Metanephros (tissue), 1 donor: ENCODE data around the gene DDX56. TPM values are rescaled to one million over a fixed set of nuclear protein-coding genes. Genes with fewer than 3 reads are reported as not detected.

ENCODE experiments used
- total RNA-seq: library from RNA; depleted of rRNA; stranded (reverse); fragments of >200 nt; gene quantifications from one replicate; pipeline ENCODE4 v1.2.3, GENCODE V29; 2014

The DDX56 gene, protein sequence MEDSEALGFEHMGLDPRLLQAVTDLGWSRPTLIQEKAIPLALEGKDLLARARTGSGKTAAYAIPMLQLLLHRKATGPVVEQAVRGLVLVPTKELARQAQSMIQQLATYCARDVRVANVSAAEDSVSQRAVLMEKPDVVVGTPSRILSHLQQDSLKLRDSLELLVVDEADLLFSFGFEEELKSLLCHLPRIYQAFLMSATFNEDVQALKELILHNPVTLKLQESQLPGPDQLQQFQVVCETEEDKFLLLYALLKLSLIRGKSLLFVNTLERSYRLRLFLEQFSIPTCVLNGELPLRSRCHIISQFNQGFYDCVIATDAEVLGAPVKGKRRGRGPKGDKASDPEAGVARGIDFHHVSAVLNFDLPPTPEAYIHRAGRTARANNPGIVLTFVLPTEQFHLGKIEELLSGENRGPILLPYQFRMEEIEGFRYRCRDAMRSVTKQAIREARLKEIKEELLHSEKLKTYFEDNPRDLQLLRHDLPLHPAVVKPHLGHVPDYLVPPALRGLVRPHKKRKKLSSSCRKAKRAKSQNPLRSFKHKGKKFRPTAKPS
- total RNA-seq = 52.4 TPM

DNA sequence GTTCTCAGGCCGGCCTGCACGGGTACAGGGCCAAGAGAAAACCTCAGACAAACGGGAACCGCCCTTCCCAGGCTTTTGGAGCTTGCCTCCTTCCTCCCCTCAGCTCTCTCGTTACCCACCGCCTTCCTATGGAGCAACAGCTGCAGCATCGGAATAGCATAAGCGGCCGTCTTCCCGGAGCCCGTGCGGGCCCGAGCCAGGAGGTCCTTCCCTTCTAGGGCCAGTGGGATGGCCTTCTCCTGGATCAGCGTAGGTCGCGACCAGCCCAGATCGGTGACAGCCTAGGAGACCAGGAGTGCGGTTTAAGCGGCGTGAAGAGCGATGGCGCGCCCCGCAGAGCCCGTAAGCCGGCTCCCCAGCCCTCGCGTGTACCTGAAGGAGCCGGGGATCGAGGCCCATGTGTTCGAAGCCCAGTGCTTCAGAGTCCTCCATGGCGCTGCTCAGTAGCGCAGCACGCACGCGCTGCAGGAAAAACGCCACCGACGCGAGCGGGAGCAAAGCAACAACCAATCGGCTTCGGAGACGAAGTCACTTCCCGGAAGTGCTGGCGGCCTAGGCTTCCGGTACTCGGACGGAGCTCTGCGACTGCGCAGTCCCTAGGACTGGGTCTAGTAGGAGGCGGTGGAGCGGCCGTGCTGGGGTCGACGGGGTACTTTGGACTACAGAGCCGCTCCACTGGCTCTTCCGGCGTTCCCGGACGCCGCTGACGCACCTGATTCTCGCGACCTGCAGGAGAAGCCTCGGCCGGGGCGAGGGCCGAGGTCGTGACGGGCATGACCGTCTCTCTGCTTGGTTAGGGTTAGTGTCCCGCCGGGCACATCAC lies at the start of gene DDX56:
Gene DDX56, minus strand, starts transcription at position 445 of the 823 bp plus-strand sequence. Its CDS starts 13 bp downstream, at position 432.

DNA sequence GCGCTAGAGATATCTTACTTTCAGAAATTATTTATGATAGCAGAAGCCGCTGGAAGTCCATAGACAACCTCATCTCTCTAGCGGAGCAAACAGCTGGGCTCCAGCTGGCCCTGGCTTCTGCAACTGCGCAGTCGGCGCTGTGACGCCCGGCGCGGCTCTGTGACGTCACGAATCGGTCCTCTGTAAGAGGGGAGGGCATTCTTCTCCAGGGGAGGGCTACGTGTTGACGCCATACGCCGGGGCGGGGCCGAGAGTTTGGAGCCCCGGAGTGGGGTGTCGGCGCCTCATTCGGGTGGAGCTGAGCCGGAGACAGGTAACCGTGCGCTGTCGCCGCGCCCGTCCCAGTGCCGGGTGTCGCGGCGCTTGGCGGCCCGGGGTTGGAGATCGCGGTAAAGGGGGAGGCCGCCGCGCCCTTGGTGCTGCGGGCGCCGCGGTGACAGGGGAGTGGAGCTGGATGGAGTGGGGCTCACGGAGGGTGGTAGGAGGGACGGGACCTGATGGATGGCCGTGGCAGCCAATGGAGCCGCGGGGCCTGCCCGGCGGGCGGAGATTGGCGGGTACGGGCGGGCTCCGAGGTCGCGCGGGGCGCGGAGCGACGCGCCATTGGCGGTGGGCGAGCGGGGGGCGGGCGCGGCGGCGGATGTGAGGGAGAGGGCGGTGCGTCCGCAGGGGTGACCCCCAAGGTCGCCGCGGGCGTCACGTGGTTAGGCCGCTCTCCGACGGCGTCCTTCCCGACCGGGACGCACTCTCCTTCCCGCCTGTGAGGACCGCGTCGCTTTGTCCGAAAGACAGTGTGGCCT lies 32.8 kb upstream of the DDX56 start, which contains the start of gene OGDH:
Gene OGDH, plus strand, starts transcription at position 287 of the 800 bp plus-strand sequence. CDS start 17,717 bp downstream, outside the sequence.

DNA sequence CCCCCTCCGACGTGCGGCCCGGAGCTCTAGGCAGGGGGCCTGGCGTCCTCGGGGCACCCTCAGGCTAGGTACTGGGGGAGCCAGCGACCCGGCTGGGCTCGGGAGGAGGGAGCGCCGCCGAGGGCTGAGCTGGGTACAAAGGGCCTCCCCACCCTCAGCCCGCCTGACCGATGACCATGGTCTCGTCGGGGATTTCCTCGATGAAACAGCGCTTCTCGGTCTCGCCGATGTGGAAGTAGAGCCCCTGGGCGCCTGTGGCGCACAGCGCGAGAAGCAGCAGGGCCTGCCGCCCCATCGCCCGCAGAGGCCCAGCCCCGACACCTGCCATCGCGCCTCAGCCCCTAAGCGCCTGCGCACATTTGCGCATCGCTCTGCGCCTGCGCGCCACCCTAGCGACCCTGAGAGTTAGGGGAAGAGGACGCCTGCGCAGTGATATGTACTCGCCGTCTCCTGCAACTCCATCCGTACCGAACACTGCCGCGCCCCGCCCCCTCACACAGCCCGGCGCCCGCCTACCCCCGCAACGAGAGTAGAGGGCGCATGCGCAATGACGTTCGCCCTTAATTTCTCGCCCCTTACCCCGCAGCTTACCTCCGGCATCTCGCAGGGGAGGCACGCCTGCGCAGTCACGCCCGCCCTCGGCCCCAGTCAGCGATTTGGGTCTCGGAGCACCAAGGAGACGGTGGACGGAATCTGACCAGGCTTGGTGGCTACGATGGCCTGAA lies 8.3 kb upstream of the DDX56 start, which contains the start of gene TMED4:
Gene TMED4, minus strand, starts transcription at position 353 of the 725 bp plus-strand sequence. Its CDS starts 25 bp downstream, at position 328.

DNA sequence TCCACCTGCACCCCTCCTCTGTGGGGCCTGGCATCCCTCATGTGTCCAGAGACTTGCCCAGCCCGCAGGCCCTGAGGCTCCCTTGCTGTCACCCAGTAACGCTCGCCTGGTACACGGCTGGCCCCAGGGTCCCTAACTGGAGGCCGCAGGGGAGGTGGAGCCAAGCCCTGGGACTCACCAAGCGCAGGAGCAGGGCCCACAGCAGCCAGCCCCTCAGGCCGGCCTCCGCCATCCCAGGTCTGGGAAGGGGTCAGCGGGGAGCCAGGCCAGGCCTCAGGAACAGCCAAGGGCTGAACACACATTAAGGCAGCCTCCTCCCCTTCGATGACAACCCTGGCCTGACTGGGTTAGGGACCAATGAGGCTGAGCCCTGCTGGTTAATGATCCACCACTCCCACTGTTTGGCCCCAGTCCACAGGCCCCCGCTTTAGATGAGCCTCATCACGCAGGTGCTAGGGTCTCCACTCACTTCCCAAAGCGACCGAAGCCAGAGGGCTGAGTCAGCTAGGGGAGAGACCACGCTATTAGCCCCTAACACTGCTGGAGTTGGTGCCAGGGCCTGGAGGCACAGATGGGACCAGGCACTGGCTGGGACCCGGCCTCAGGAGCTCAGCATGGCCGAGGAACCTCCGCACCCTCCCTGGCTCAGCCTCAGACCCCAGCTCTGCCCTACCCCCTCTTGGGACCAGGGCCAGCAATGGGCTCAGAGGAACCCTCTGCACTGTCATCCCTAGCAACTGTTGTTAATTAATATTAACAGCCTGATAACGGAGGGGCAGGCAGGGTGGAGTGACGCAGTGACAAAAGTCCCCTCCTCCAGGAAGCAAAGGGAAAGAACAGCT lies 32.5 kb downstream of the DDX56 start, which contains the start of gene NPC1L1:
Gene NPC1L1, minus strand, starts transcription at position 303 of the 842 bp plus-strand sequence. Its CDS starts 71 bp downstream, at position 232.

Other genes starting within 250 kb of the DDX56 start
- 6.1 TPM for gene CAMK2B, start 248.3 kb downstream of the DDX56 start, total RNA-seq
- gene NUDCD3, start 83.2 kb downstream of the DDX56 start, total RNA-seq = 45.4 TPM
- gene NPC1L1, start 32.6 kb downstream of the DDX56 start, total RNA-seq = 1.2 TPM
- gene TMED4, start 8.3 kb upstream of the DDX56 start, total RNA-seq = 146 TPM
- gene OGDH, start 32.7 kb upstream of the DDX56 start, total RNA-seq = 98.9 TPM
- gene ZMIZ2, start 174.9 kb upstream of the DDX56 start, total RNA-seq = 31.2 TPM
- 1,829 TPM for gene PPIA, start 222.8 kb upstream of the DDX56 start, total RNA-seq